ENCODE measurements around the gene RANBP1.

The RANBP1 gene

GRCh38 chr22:20146777-20147176, 30.9 kb downstream of the RANBP1 start:
- no peaks in the 10 kb centered on the region for H3K36me3 ChIP-seq (ENCODE audit: control insufficient read depth, insufficient read depth, low read length)
- H2AFZ ChIP-seq, result no peak overlapping the region
- no peak overlapping the region for H3K4me2 ChIP-seq (ENCODE audit: low read length)
- H3K79me2 ChIP-seq, result no peaks in the 10 kb centered on the region
- no peaks in the 10 kb centered on the region for H3K27me3 ChIP-seq (ENCODE audit: control insufficient read depth, insufficient read depth, low read length)
- no peaks in the 10 kb centered on the region for H3K9me3 ChIP-seq (ENCODE audit: control insufficient read depth, low read length)
- no peak overlapping the region for H3K4me3 ChIP-seq (ENCODE audit: low read depth, low read length)
- TF ChIP-seq, protein P1, sequence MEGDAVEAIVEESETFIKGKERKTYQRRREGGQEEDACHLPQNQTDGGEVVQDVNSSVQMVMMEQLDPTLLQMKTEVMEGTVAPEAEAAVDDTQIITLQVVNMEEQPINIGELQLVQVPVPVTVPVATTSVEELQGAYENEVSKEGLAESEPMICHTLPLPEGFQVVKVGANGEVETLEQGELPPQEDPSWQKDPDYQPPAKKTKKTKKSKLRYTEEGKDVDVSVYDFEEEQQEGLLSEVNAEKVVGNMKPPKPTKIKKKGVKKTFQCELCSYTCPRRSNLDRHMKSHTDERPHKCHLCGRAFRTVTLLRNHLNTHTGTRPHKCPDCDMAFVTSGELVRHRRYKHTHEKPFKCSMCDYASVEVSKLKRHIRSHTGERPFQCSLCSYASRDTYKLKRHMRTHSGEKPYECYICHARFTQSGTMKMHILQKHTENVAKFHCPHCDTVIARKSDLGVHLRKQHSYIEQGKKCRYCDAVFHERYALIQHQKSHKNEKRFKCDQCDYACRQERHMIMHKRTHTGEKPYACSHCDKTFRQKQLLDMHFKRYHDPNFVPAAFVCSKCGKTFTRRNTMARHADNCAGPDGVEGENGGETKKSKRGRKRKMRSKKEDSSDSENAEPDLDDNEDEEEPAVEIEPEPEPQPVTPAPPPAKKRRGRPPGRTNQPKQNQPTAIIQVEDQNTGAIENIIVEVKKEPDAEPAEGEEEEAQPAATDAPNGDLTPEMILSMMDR (IDR thresholded peaks at IDR 0.05), result no peak
- H3K9ac ChIP-seq, result no peak overlapping the region
- no peaks in the 10 kb centered on the region for H3K4me1 ChIP-seq
- H3K27ac ChIP-seq, result no peak overlapping the region

DNA sequence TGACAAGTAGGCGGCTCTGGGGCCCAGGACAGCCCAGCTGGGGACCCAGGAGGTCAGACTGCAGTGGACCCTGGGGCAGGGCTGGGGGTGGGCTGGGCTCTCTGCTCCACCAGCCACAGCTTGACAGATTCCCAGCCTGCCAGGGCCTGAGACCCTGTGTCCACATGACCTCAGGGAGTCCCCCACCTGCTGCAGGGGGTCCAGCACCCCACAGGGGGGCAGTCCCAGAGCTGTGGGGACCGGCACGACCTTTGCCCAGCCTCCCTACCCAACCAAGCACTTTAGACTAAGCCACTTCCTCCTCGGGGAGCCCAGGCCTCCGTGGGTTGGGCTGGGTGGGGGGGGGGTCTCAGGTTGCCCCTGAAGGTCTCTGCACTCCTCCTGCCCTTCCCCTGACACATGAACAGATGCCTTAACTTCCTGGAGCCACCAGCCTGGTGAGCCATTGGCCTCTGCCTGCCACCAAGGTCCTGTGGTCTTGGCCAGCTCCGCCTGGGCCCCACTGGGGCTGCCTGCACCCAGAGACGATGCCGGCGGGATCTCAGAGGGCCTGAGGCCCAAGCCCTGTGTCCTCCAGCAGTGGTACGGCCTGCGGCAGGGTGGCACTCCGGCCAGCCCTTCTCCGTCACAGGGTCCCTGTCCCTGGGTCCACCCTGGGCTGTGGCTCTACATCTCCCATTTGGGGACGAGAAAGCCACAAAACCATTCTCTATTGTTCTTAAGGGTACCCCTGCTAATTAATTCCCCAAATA, 31.5 kb downstream of the RANBP1 start:
- Histone ChIP-seq H3K36me3 (ENCODE audit: control insufficient read depth, insufficient read depth, low read length) (no peaks in the 10 kb centered on the region), H3K27ac (no peak overlapping the region), H2AFZ (no peak overlapping the region), H3K4me3 (ENCODE audit: low read depth, low read length) (no peak overlapping the region), H3K4me1 (no peaks in the 10 kb centered on the region), H3K79me2 (no peaks in the 10 kb centered on the region), H3K4me2 (ENCODE audit: low read length) (no peak overlapping the region), H3K9me3 (ENCODE audit: control insufficient read depth, low read length) (no peaks in the 10 kb centered on the region), H3K9ac (no peak overlapping the region), H3K27me3 (ENCODE audit: control insufficient read depth, insufficient read depth, low read length) (no peaks in the 10 kb centered on the region)
- TF ChIP-seq, protein P1 (IDR thresholded peaks at IDR 0.05), result no peak

DNA sequence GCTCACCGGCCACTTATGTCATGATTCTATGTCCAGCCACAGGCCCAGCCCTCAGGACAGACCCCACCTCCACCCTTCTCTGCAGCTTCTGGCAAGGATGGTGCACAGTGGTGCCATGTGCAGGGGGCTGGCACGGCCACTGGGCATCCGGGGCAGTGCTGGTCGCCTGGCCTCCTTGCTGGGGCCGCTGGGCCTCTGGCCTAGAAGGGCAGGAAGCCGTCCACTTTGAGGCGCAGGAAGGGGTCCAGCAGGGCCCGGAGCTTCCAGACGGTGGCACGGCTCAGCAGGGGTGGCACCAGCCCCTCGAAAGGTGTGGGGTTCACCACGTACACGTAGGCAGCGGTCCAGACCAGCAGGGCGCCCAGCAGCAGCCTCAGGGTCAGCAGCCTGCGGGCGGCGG, 32.5 kb downstream of the RANBP1 start:
- H3K4me3 ChIP-seq (ENCODE audit: low read depth, low read length), result no peak overlapping the region
- no peaks in the 10 kb centered on the region for H3K36me3 ChIP-seq (ENCODE audit: control insufficient read depth, insufficient read depth, low read length)
- TF ChIP-seq, protein P1 (IDR thresholded peaks at IDR 0.05), result no peak
- no peak overlapping the region for H2AFZ ChIP-seq
- H3K27ac ChIP-seq, result no peak overlapping the region
- no peaks in the 10 kb centered on the region for H3K4me1 ChIP-seq
- no peak overlapping the region for H3K9ac ChIP-seq
- no peaks in the 10 kb centered on the region for H3K79me2 ChIP-seq
- no peaks in the 10 kb centered on the region for H3K9me3 ChIP-seq (ENCODE audit: control insufficient read depth, low read length)
- H3K4me2 ChIP-seq (ENCODE audit: low read length), result no peak overlapping the region
- H3K27me3 ChIP-seq (ENCODE audit: control insufficient read depth, insufficient read depth, low read length), result no peaks in the 10 kb centered on the region

DNA sequence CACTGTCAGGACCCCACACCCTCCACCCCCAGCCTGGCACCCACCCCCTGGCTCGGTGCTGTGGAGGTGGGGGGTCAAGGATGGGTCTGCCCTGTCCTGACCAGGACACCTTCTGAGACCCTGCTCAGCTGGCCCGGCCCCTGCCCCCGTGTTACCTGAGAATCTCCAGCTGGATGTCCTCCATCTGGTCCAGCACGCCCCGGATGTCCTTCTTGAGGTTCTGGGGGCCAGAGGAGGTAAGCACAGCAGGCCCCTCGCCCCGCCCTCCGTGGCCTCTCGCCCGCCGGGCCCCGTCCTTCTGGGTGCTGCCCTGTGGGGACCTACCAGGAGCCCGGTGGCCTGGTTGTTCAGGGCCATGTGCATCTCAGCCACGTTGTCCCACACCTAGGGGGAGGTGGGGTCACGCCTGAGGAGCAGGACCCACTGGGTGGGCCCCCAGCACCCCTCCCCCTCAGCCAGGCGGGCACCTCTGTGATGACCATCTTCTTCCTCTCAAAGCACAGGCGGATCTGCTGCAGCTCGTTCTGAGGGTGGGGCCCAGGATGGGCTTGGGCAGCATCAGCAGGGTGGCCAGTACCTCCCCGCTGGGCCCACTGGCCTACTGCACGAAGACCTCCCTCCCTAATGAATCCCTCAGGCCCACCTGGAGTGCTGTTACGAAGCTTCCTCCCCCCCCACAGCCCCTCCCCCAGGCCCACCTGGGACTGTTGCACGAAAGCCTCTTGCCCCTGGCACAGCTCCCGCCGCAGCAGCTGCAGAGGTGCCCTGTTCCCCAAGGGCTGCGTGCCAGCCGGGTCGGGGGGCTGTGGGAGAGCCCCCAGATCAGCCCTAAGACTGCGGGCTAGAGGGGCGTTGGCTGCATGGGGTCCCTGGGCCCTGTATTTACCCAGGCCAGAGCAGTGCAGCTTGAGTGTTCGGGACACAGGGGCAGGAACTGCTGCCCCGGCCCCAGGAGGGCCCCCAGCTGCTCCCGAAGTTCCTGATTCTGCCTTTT, 33.6 kb downstream of the RANBP1 start:
- Histone ChIP-seq H3K4me2 (ENCODE audit: low read length) (no peak overlapping the region), H3K9me3 (ENCODE audit: control insufficient read depth, low read length) (no peaks in the 10 kb centered on the region), H3K27ac (no peak overlapping the region), H3K36me3 (ENCODE audit: control insufficient read depth, insufficient read depth, low read length) (no peaks in the 10 kb centered on the region), H3K4me3 (ENCODE audit: low read depth, low read length) (no peak overlapping the region), H3K4me1 (no peaks in the 10 kb centered on the region), H2AFZ (no peak overlapping the region), H3K79me2 (no peaks in the 10 kb centered on the region), H3K27me3 (ENCODE audit: control insufficient read depth, insufficient read depth, low read length) (no peaks in the 10 kb centered on the region), H3K9ac (no peak overlapping the region)
- TF ChIP-seq, protein P1 (IDR thresholded peaks at IDR 0.05), result no peak

Measured in parathyroid adenoma (tissue), 2 donors.